HUES6 (cell line): Measurements from ENCODE around the gene C4BPA.

Experiments used
- H3K27ac ChIP-seq: 2 replicates; pipeline ENCODE4 v1.7.0; 2013; ENCODE audit warnings: low read depth, mild to moderate bottlenecking, low read length, inconsistent platforms
- H3K27me3 ChIP-seq: 2 replicates; pipeline ENCODE4 v1.6.1; 2013; ENCODE audit warnings: low read length; ENCODE audit not compliant: control insufficient read depth, insufficient read depth
- H3K36me3 ChIP-seq: 2 replicates; pipeline ENCODE4 v1.6.1; 2013; ENCODE audit warnings: low read length; ENCODE audit not compliant: control insufficient read depth, insufficient read depth
- H3K4me1 ChIP-seq: 2 replicates; pipeline ENCODE4 v1.6.1; 2013; ENCODE audit warnings: low read length; ENCODE audit not compliant: control insufficient read depth, insufficient read depth
- H3K4me3 ChIP-seq: 2 replicates; pipeline ENCODE4 v1.5.1; 2013; ENCODE audit warnings: low read depth, low read length
- H3K9ac ChIP-seq: one replicate; pipeline ENCODE4 v1.6.1; 2013; ENCODE audit warnings: mild to moderate bottlenecking, low read length
- H3K9me3 ChIP-seq: 2 replicates; pipeline ENCODE4 v1.6.1; 2013; ENCODE audit warnings: low read depth, low read length; ENCODE audit not compliant: control insufficient read depth, insufficient read depth

C4BPA gene

GRCh38 chr1:207191776-207192175, 87.7 kb downstream of the C4BPA start:
- no peak overlapping the region for H3K4me3 ChIP-seq
- H3K27me3 ChIP-seq: no peaks in the 10 kb centered on the region
- H3K4me1 ChIP-seq: no peaks in the 10 kb centered on the region

GRCh38 chr1:207194197-207194596, 90.2 kb downstream of the C4BPA start:
- Histone ChIP-seq H3K27ac (no peak overlapping the region), H3K36me3 (no peaks in the 10 kb centered on the region), H3K4me3 (no peak overlapping the region), H3K4me1 (no peaks in the 10 kb centered on the region), H3K27me3 (no peaks in the 10 kb centered on the region), H3K9me3 (0 out of 2 replicates have a peak, but pooled peaks cover 2% of the 10 kb centered on the region), H3K9ac (no peak overlapping the region)

More at GRCh38 chr1:207191776-207192175, 87.7 kb downstream of the C4BPA start:
- Histone ChIP-seq H3K9me3 (0 out of 2 replicates have a peak, but pooled peaks cover 2% of the 10 kb centered on the region), H3K9ac (no peak overlapping the region), H3K36me3 (no peaks in the 10 kb centered on the region), H3K27ac (no peak overlapping the region)
